Measurements from ENCODE around the gene POMT1.
"Not testable (repeated sequence)": the region's sequence is repeated elsewhere in the genome, so short reads cannot be mapped to it uniquely, and the experiment has no call there.

Gene POMT1

GRCh38 chr9:131525643-131526565 is 23.2 kb downstream of the POMT1 start:
- DNase-seq = no peak

GRCh38 chr9:131528186-131528585 is 25.5 kb downstream of the POMT1 start:
- DNase-seq = no peak

GRCh38 chr9:131528886-131529505 is 26.3 kb downstream of the POMT1 start:
- DNase-seq = no peak

DNA sequence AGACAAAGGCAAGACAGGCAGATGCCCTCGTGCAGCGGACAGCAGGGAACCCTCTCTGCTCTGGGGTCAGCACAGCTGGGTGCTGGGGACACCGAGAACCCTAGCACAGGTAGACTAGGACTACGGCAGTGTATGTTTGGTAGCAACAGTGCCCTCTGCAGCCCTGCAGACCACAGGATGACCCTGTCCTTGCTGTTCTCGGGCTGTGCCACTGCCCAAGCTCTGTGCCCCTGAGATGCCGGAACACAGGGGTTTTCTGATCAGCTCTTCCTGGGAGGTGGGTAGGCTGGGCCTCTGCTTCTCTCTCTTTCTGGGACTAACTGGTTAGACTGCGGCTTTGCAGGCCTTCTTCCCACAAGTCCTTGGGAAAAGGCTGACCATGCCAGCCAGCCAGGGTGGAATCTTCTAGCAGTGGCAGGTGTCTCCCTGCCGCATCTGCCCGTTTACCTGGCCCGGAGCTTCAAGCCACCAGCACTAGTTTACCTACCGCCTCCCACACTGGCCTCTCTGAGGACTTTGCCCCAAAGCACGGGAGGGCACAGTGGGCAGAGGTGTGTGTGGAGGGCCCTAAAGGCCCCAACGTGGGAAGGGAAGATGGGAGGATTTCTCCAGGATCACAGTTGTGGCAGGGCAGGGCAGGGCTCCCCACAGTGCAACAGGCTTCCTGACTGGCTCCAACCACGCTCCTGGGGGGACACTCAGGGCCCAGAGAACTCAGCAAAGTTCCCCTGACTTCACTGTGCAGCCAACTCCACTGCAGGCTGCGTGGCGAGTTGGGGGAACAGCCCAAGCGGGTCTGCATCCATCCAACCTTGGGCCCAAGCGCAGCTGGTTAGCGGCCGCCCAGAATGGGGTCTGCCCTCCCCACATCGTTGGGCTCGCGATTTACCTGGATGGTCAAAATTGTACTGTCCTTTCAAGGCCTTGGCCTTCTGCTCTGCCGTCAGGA is 27.2 kb downstream of the POMT1 start:
- DNase-seq = no peak

- DNase-seq = no peak
These were observed 27.8 kb downstream of the POMT1 start for GRCh38 chr9:131530546-131530919.

GRCh38 chr9:131530920-131531832 is 28.5 kb downstream of the POMT1 start, which contains the start of gene UCK1:
Gene UCK1 (minus strand): TSS chr9:131531263. CDS start chr9:131531174, 89 bp downstream.
- peak; percentile 67 for DNase-seq

DNA sequence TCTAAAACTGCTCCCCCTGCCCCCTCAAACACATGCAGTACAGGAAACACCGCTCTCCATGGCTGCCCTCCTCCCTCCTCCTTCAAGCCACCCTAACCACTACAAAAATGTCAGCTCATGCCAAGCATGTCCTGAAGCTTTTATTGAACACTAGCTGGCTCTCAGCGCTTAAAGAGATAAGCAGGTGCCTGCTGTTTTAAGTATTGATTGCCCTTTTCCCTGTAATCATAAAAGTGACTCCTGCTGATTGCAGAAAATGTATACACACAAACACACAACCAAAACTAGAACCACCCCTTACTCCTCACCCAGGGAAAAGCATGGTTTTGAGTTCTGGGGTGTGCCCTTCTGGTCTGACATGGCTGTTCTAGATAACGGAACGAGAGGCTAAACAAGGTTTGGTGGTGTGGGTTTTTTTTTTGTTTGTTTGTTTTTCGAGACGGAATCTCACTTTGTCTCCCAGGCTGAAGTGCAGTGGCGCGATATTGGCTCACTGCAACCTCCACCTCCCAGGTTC is 32.1 kb downstream of the POMT1 start:
- no peak for DNase-seq

- DNase-seq = no peak
These were observed 35.2 kb downstream of the POMT1 start for GRCh38 chr9:131537946-131538345.

DNA sequence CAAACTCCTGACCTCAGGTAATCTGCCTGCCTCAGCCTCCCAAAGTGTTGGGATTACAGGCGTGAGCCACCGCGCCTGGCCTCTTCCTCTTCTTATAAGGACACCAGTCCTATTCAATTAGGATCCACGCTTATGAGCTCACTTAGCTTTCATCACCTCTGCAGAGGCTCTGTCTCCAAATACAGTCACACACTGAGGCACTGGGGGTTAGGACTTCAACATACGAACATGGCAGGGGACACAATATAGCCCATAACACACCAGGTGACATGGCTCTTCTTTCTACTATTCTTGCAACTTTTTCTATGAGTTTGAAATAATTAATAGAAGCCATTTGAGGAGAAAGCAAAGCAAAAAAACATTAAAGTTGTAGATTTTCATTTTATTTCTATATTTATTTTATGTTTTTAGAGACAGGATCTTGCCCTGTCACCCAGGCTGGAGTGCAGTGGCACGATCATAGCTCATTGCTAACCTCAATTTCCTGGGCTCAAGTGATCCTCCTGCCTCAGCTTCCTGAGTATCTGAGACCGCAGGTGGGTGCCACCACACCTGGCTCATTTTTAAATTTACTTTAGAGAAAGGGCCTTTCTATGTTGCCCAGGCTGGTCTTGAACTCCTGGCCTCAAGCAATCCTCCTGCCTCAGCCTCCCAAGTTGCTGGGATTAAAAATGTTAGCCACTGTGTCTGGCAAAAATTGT is 36.7 kb downstream of the POMT1 start:
- no peak for DNase-seq

GRCh38 chr9:131543141-131543540 is 40.4 kb downstream of the POMT1 start:
- DNase-seq = peak; percentile 12

GRCh38 chr9:131545003-131545785 is 42.5 kb downstream of the POMT1 start, which contains the start of gene PRRT1B:
Gene PRRT1B (plus strand): TSS chr9:131545523. CDS start chr9:131545616, 93 bp downstream.
- DNase-seq = no peak

DNA sequence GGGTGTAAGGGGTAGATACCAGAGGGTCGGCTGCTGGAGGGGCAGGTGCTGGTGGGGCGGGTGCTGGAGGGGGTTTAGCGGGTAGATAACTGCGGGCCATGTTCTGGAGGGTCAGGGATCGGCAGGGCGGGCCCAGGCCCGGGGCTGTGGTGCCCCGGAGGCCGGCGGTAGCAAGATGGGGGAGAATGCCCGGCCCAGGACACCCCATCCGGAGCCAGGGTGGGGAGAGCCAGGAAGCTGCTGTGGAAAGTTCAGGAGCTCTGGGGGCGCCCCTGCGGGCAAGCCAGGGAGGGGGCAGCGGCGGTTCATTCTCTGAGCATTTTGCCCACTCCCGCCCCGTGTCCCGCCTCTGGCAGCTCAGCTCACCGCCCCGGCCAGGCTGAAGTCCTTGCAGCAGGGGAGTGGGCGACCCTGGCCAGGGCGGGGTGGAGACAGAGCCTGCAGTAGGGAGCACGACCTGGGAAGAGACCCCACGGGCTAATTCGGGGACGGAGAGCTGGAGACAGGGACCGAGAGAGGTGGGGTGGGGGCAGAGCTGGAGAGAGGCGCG is 43.1 kb downstream of the POMT1 start:
- DNase-seq = no peak

DNA sequence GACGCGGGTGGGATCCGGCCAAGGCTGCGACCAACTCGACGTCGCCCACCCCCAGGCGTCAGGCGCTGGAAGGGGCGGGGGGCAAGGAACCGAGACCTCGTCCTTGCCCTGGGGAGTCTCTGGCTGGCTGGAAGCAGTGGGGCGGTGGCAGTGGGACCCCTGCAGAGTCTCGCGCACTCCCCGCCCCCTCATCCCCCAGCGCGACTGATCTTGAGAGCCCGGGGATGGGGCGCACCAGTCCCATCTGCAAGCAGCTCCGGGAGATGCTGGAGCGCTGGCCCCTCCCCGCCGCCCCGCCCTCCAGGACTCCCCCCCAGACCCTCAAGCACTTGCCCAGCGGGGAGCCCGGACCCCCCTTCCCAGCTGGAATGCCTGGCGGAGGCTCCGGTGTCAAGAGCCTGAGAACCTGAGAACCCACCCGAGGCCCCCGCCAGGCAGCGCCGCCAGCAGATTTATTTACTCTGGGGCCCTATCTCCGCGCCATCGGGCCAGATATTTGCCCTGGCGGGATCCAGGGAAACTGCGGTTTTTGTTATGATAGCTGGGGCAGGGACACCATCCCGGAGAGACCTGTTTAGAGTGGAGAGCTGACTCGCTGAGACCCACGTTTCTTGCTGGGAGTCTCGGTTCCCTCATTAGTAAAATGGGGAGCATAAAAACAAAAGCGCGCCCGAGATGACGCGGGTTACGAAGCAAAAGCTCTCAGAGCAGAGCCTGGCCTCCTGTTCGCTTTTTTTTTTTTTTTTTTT is 43.8 kb downstream of the POMT1 start:
- no peak for DNase-seq

DNA sequence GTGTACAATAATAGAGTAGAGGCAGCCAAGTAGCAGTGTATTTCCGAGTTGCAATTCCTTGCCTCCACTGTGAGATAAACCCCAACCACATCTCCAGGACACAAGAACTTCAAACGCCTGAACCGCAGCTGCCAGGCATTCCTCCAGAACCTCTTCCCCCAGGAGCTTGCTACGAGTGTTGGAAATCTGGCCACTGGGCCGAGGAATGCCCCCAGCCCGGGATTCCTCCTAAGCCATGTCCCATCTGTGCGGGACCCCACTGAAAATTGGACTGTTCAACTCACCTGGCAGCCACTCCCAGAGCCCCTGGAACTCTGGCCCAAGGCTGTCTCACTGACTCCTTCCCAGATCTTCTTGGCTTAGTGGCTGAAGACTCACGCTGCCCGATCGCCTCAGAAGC is 46.5 kb downstream of the POMT1 start:
- not testable (repeated sequence) for DNase-seq

DNA sequence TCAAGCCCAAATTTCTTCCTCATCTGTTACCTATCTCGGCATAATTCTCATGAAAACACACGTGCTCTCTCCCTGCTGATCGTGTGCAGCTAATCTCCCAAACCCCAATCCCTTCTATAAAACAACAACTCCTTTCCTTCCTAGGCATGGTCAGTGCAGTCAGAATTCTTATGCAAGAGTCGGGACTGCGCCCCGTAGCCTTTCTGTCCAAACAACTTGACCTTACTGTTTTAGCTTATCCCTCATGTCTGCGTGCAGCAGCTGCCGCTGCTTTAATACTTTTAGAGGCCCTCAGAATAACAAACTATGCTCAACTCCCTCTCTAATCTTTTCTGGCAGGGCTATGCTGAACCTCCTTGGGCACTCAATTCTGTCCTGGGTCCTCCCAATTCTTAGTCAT is 47.7 kb downstream of the POMT1 start:
- not testable (repeated sequence) for DNase-seq

DNA sequence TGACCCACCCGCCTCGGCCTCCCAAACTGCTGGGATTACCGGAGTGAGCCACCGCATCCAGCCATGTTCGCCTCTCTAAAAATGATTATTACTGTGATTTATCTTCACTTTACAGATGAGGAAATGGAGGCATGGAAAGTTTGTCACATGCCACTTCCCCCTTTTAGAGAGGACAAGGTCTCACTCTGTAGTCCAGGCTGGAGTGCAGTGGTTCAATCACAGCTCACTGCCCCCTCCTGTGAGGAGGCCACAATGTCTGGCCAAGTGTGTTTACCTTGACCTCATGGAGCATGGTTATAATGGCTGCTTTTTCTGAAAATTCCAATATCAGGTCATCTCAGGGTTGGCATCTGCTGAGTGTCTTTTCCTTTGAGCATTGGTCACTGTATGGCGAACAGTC is 49.3 kb downstream of the POMT1 start:
- no peak for DNase-seq

DNA sequence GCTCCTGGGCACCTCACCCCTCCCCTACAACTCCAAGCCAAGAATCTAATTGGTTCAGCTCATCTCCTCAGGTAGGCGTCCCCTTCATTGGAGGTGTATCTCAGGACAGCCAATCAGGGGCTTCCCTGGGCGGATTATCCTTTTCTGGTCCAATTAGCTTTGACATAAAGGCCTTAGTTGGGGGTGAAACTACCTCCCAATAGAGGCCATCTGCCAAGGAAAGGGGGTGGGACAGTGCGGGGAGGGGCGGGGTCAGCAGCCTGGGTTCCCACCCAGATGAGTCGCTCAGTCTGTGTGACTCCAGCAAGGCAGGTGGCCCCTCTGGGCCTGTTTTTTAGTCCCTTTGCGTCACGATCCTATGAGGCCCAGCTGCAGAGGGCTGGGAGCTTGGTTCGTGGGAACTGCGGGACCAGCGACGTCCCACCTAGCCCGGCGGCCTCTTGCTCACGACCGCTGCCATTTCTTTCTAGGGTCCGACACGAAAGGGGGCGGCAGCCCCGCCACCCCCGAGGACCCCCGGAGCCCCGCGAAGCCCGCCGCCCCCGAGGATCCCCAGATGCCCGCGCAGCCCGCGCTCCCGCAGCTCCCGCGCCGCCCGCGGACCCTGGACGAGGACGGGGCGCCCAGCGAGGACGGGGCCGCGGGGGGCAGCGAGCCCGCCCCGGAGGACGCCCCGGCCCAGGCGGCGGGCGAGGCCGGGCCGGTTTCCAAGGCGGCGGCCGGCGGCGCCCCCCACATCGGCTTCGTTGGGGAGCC is 51.5 kb downstream of the POMT1 start:
- no peak for DNase-seq

DNA sequence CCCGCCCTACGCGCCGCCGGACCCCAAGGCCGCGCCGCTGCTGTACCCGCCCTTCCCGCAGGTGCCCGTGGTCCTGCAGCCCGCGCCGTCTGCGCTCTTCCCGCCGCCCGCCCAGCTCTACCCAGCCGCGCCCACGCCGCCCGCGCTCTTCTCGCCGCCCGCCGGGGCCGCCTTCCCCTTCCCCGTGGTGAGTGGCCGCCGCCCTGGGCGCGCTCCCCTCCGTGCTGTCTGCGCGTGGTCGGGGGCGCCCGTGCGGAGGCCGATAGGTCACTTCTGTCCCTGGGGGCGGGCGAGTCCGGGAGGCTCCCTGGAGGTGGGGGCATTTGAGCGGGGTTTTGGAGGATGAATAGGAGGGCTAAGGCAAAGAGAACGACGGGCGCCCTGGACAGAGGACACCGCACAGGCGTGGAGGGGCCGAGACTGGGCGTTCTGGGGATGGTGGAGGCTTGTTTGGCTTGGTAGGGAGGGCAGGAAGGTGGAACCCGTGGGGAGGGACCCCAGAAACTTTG is 52.2 kb downstream of the POMT1 start:
- no peak for DNase-seq

All from MV-4-11 (cell line).